Mesenteric fat pad (tissue), 1 donor: Measurements from ENCODE around the gene ANTXR1. TPM values are rescaled to one million over a fixed set of nuclear protein-coding genes. Genes with fewer than 3 reads are reported as not detected.

Experiments
- microRNA-seq: library from miRNA; unstranded; fragments of <30 nt; microRNA quantifications from one replicate; pipeline ENCODE4 v1.2.0, GENCODE V29; 2020; ENCODE audit warnings: borderline number of aligned reads
- total RNA-seq: library from RNA; stranded (reverse); fragmentation: NEBNext Ultra II Directional; extraction: Animal tissue kit (Norgen Biotek cat#: 25700); gene quantifications from one replicate; pipeline ENCODE4 v1.2.1, GENCODE V29; 2021
- donor health status: DM: yes; HTN: yes; CAD: no.

ANTXR1 gene
- total RNA-seq, 1 donor from 2014 or later: 51.9 TPM

Small RNA genes lying within 50 kb of the gene (microRNA-seq; reads per million reads assigned to microRNA genes)
- not detected for gene MIR3126

Other genes starting within 250 kb of the ANTXR1 start
- gene BMP10, start 141.8 kb upstream of the ANTXR1 start, total RNA-seq: not detected
- not detected for gene GKN2, start 60.3 kb upstream of the ANTXR1 start, total RNA-seq
- not detected for gene GKN1, start 38.5 kb upstream of the ANTXR1 start, total RNA-seq